ENCODE results near the gene MITF.

DNA sequence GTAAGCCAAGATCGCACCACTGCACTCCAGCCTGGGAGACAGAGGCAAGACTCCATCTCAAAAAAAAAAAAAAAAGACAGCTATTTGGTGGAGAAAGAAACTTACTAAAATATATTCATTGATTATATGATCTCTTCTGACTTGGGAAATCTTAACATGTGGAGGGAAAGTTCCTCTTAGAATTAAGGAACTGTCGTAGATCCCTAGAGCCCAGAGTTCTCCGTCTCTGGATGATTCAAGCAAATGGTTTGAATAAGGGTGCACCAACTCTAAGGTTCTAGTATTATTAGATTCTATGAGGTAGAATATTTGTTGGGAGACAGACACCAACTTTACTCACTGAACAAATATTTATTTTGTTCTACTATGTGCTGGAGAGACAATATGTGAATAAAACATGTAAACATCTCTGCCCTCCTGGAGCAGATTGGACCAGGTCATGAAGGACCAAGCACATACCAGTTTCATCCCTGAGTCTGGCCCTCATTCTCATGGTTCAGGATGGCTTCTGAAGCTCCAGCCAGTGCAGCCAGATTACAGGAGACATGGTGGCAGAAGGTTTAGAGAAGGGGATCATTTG, 129.7 kb downstream of the MITF start:
- TF ChIP-seq, protein P1, sequence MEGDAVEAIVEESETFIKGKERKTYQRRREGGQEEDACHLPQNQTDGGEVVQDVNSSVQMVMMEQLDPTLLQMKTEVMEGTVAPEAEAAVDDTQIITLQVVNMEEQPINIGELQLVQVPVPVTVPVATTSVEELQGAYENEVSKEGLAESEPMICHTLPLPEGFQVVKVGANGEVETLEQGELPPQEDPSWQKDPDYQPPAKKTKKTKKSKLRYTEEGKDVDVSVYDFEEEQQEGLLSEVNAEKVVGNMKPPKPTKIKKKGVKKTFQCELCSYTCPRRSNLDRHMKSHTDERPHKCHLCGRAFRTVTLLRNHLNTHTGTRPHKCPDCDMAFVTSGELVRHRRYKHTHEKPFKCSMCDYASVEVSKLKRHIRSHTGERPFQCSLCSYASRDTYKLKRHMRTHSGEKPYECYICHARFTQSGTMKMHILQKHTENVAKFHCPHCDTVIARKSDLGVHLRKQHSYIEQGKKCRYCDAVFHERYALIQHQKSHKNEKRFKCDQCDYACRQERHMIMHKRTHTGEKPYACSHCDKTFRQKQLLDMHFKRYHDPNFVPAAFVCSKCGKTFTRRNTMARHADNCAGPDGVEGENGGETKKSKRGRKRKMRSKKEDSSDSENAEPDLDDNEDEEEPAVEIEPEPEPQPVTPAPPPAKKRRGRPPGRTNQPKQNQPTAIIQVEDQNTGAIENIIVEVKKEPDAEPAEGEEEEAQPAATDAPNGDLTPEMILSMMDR (IDR thresholded peaks at IDR 0.05), result no peak
- no peak for TF ChIP-seq POLR2A (IDR thresholded peaks at IDR 0.05)

Data from right lobe of liver (tissue), 4 donors.